ENCODE results near the gene ARHGEF39.
A peak's percentile ranks its signal among the peaks of the same experiment; 100 is the strongest.
"Not testable (repeated sequence)": the region's sequence is repeated elsewhere in the genome, so short reads cannot be mapped to it uniquely, and the experiment has no call there.

Gene ARHGEF39

GRCh38 chr9:35649431-35650340 is 15.3 kb downstream of the ARHGEF39 start:
- DNase-seq = no peak

- DNase-seq = peak; percentile 86
These were observed 18.3 kb downstream of the ARHGEF39 start for GRCh38 chr9:35646533-35647265.

- no peak for DNase-seq
These were observed 18.9 kb downstream of the ARHGEF39 start for GRCh38 chr9:35646153-35646532.

- not testable (repeated sequence) for DNase-seq
These were observed 19.3 kb downstream of the ARHGEF39 start for GRCh38 chr9:35645736-35646135.

- DNase-seq = no peak
These were observed 21.9 kb downstream of the ARHGEF39 start for GRCh38 chr9:35643046-35643445.

- DNase-seq = not testable (repeated sequence)
These were observed 23.5 kb downstream of the ARHGEF39 start for GRCh38 chr9:35641478-35641877.

GRCh38 chr9:35640431-35640830 is 24.6 kb downstream of the ARHGEF39 start:
- DNase-seq = not testable (repeated sequence)

GRCh38 chr9:35639631-35640030 is 25.4 kb downstream of the ARHGEF39 start:
- no peak for DNase-seq

- not testable (repeated sequence) for DNase-seq
These were observed 25.8 kb downstream of the ARHGEF39 start for GRCh38 chr9:35639225-35639624.

- not testable (repeated sequence) for DNase-seq
These were observed 26.2 kb downstream of the ARHGEF39 start for GRCh38 chr9:35638751-35639150.

- not testable (repeated sequence) for DNase-seq
These were observed 27.5 kb downstream of the ARHGEF39 start for GRCh38 chr9:35637427-35637955.

- not testable (repeated sequence) for DNase-seq
These were observed 28.1 kb downstream of the ARHGEF39 start for GRCh38 chr9:35636877-35637246.

GRCh38 chr9:35636135-35636876 is 28.7 kb downstream of the ARHGEF39 start:
- DNase-seq = no peak

- DNase-seq = no peak
These were observed 29.3 kb downstream of the ARHGEF39 start for GRCh38 chr9:35635730-35636129.

- DNase-seq = no peak
These were observed 35.4 kb downstream of the ARHGEF39 start for GRCh38 chr9:35629597-35629996.

- no peak for DNase-seq
These were observed 36.5 kb downstream of the ARHGEF39 start for GRCh38 chr9:35628389-35628991.

- no peak for DNase-seq
These were observed 37.4 kb downstream of the ARHGEF39 start for GRCh38 chr9:35627575-35627974.

- no peak for DNase-seq
These were observed 45.2 kb downstream of the ARHGEF39 start for GRCh38 chr9:35619800-35620158.

- no peak for DNase-seq
These were observed 45.9 kb downstream of the ARHGEF39 start for GRCh38 chr9:35618854-35619799.

GRCh38 chr9:35618325-35618727 is 46.7 kb downstream of the ARHGEF39 start, which contains the start of gene CD72:
CD72 (minus strand) TSS chr9:35618413; CDS start chr9:35618303, 110 bp downstream.
- DNase-seq = no peak

- no peak for DNase-seq
These were observed 47.4 kb downstream of the ARHGEF39 start for GRCh38 chr9:35617548-35617947.

All from NCI-H2107 (cell line).